ENCODE results near the gene LZTFL1.

Gene LZTFL1

GRCh38 chr3:45841757-45842491 is at the start of gene LZTFL1:
Gene LZTFL1, minus strand, starts transcription at chr3:45842119. Its CDS starts 128 bp downstream, at chr3:45841991.
- peak; percentile 79 for DNase-seq

GRCh38 chr3:45890405-45890804 is 48.5 kb upstream of the LZTFL1 start:
- DNase-seq = no peak

- no peak for DNase-seq
These were observed 47.4 kb upstream of the LZTFL1 start for GRCh38 chr3:45889337-45889736.

GRCh38 chr3:45887759-45888511 is 46.0 kb upstream of the LZTFL1 start:
- DNase-seq = no peak

GRCh38 chr3:45887285-45887684 is 45.4 kb upstream of the LZTFL1 start:
- no peak for DNase-seq

GRCh38 chr3:45885979-45886705 is 44.2 kb upstream of the LZTFL1 start, which contains the start of gene CCR9:
Gene CCR9, plus strand, starts transcription at chr3:45886543. Its CDS starts 8,391 bp downstream, at chr3:45894934.
- no peak for DNase-seq

GRCh38 chr3:45884368-45885201 is 42.7 kb upstream of the LZTFL1 start:
- no peak for DNase-seq

GRCh38 chr3:45881078-45882022 is 39.4 kb upstream of the LZTFL1 start:
- DNase-seq = no peak

- no peak for DNase-seq
These were observed 38.8 kb upstream of the LZTFL1 start for GRCh38 chr3:45880725-45881077.

- no peak for DNase-seq
These were observed 36.2 kb upstream of the LZTFL1 start for GRCh38 chr3:45878124-45878523.

- no peak for DNase-seq
These were observed 32.9 kb upstream of the LZTFL1 start for GRCh38 chr3:45874677-45875346.

- DNase-seq = no peak
These were observed 31.7 kb upstream of the LZTFL1 start for GRCh38 chr3:45873638-45874037.

GRCh38 chr3:45873036-45873435 is 31.1 kb upstream of the LZTFL1 start:
- DNase-seq = no peak

GRCh38 chr3:45872569-45872968 is 30.6 kb upstream of the LZTFL1 start:
- DNase-seq = no peak

- DNase-seq = no peak
These were observed 29.9 kb upstream of the LZTFL1 start for GRCh38 chr3:45871780-45872179.

GRCh38 chr3:45870099-45870498 is 28.2 kb upstream of the LZTFL1 start:
- DNase-seq = no peak

- no peak for DNase-seq
These were observed 27.7 kb upstream of the LZTFL1 start for GRCh38 chr3:45869638-45870037.

GRCh38 chr3:45868650-45869049 is 26.7 kb upstream of the LZTFL1 start:
- no peak for DNase-seq

GRCh38 chr3:45868213-45868612 is 26.3 kb upstream of the LZTFL1 start:
- no peak for DNase-seq

- no peak for DNase-seq
These were observed 23.6 kb upstream of the LZTFL1 start for GRCh38 chr3:45865563-45865962.

Measured in NCI-H446 treated with DMSO at 0.1 percent for 48 hours (cell line).